HFF-Myc (cell line): ENCODE measurements around the gene NABP2.

Experiments used
- DNase-seq: peaks from one replicate; pipeline ENCODE4 v3.0.0-alpha.2; 2011; ENCODE audit warnings: low read depth; ENCODE audit errors: extremely low read depth
- H3K4me3 ChIP-seq: replicated peaks from 2 replicates; pipeline ENCODE4 v1.5.1; 2011; ENCODE audit warnings: low read depth, mild to moderate bottlenecking, control low read depth, low read length
- CTCF ChIP-seq: IDR thresholded peaks from 2 replicates; pipeline ENCODE4 v1.5.1; 2012; ENCODE audit warnings: mild to moderate bottlenecking, low read depth, low read length, control low read depth; ENCODE audit errors: missing control alignments

NABP2 gene

GRCh38 chr12:56230432-56231183 is 6.5 kb downstream of the NABP2 start:
- DNase-seq: no peak
- no peak for TF ChIP-seq CTCF
- no peak overlapping the region for H3K4me3 ChIP-seq

- no peak for DNase-seq
- TF ChIP-seq CTCF: no peak
- H3K4me3 ChIP-seq: no peak overlapping the region
These were observed 7.0 kb downstream of the NABP2 start for GRCh38 chr12:56231184-56231582.

DNA sequence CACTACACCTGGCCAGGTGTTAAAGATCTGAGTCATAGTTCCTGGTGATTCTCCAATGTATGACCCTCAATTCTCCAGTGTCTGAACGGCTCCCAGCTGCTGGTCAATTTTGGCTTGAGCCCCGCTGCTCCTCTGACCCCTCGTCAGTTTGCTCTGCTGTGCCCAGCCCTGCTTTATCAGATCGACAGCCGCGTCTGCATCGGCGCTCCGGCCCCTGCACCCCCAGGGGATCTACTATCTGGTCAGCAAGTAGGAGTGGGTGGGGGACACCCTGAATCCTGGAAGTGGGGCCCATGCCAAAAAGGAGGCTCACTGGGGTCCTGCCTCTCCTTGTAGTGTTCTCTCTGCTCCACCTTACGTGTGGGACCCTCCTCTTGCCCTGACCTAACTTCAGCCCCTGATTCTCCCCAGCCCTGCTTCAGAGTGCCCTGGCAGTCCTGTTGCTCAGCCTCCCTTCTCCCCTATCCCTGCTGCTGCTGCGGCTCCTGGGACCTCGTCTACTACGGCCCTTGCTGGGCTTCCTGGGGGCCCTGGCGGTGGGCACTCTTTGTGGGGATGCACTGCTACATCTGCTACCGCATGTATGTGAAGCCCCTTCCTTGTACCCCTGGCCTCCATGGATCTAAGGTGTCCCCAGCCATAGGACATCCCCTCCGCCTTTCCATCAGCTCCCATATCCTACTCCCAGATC is 10.7 kb downstream of the NABP2 start:
- H3K4me3 ChIP-seq: no peak overlapping the region
- no peak for TF ChIP-seq CTCF
- no peak for DNase-seq

- H3K4me3 ChIP-seq: no peak overlapping the region
- no peak for DNase-seq
- TF ChIP-seq CTCF: no peak
These were observed 11.9 kb downstream of the NABP2 start for GRCh38 chr12:56236091-56236490.

DNA sequence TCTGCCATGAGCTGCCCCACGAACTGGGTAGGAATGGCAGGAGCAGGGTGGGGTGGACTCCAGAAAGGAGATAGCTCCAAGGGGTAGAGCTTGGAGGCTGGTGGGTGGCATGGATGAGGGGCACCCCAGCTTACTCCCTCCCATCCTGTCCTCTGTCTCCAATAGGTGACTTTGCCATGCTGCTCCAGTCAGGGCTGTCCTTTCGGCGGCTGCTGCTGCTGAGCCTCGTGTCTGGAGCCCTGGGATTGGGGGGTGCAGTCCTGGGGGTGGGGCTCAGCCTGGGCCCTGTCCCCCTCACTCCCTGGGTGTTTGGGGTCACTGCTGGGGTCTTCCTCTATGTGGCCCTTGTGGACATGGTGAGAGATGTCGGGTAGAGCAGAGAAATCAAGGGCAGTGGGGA is 12.8 kb downstream of the NABP2 start:
- DNase-seq: no peak
- H3K4me3 ChIP-seq: no peak overlapping the region
- no peak for TF ChIP-seq CTCF

GRCh38 chr12:56237552-56237951 is 13.4 kb downstream of the NABP2 start:
- no peak overlapping the region for H3K4me3 ChIP-seq
- no peak for TF ChIP-seq CTCF
- DNase-seq: no peak
